Mesothelial cell of epicardium (in vitro differentiated cells): Measurements from ENCODE around the gene PARD3. TPM values are rescaled to one million over a fixed set of nuclear protein-coding genes. Genes with fewer than 3 reads are reported as not detected.

Source experiments
- DNase-seq, 2 experiments: peaks; one replicate each; pipeline ENCODE4 v3.0.0; 2021; ENCODE audit warnings: low spot score in 2 of 2; ENCODE audit not compliant: unreplicated experiment in 2 of 2
- H3K27ac Mint-ChIP-seq: 2 replicates; pipeline ENCODE4 v1.8.0; 2021; ENCODE audit warnings: mixed read lengths
- H3K27me3 Mint-ChIP-seq: 2 replicates; pipeline ENCODE4 v1.8.0; 2021; ENCODE audit warnings: low read depth, mixed read lengths
- H3K36me3 Mint-ChIP-seq: 2 replicates; pipeline ENCODE4 v1.8.0; 2021; ENCODE audit warnings: mixed read lengths
- H3K4me1 Mint-ChIP-seq: 2 replicates; pipeline ENCODE4 v1.8.0; 2021; ENCODE audit warnings: mixed read lengths
- H3K4me3 Mint-ChIP-seq: 2 replicates; pipeline ENCODE4 v1.8.0; 2021; ENCODE audit warnings: mild to moderate bottlenecking, moderate library complexity, mixed read lengths
- H3K9me3 Mint-ChIP-seq: 2 replicates; pipeline ENCODE4 v1.8.0; 2021; ENCODE audit warnings: mixed read lengths
- total RNA-seq: library from RNA; stranded (reverse); gene quantifications from 3 replicates; pipeline ENCODE4 v1.2.1, GENCODE V29; 2021
- TF ChIP-seq, protein P1 (sequence below): fragments of 200-600 bp; sonication (generic); IDR thresholded peaks from one replicate; pipeline ENCODE4 v1.5.0; 2021; ENCODE audit warnings: antibody characterized with exemption; ENCODE audit not compliant: unreplicated experiment

The PARD3 gene
- total RNA-seq, 1 donor from 2014 or later: 73.2 TPM

- no peak overlapping the region for H3K27ac Mint-ChIP-seq
- H3K27me3 Mint-ChIP-seq: no peaks in the 10 kb centered on the region
- H3K9me3 Mint-ChIP-seq: no peaks in the 10 kb centered on the region
- H3K4me1 Mint-ChIP-seq: peaks cover 37% of the 10 kb centered on the region
- DNase-seq: no peak
- peaks cover 1% of the 10 kb centered on the region for H3K36me3 Mint-ChIP-seq
- TF ChIP-seq, protein P1, sequence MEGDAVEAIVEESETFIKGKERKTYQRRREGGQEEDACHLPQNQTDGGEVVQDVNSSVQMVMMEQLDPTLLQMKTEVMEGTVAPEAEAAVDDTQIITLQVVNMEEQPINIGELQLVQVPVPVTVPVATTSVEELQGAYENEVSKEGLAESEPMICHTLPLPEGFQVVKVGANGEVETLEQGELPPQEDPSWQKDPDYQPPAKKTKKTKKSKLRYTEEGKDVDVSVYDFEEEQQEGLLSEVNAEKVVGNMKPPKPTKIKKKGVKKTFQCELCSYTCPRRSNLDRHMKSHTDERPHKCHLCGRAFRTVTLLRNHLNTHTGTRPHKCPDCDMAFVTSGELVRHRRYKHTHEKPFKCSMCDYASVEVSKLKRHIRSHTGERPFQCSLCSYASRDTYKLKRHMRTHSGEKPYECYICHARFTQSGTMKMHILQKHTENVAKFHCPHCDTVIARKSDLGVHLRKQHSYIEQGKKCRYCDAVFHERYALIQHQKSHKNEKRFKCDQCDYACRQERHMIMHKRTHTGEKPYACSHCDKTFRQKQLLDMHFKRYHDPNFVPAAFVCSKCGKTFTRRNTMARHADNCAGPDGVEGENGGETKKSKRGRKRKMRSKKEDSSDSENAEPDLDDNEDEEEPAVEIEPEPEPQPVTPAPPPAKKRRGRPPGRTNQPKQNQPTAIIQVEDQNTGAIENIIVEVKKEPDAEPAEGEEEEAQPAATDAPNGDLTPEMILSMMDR: no peak
- no peak overlapping the region for H3K4me3 Mint-ChIP-seq
Observed at GRCh38 chr10:34717429-34717828, 97.7 kb downstream of the PARD3 start.

DNA sequence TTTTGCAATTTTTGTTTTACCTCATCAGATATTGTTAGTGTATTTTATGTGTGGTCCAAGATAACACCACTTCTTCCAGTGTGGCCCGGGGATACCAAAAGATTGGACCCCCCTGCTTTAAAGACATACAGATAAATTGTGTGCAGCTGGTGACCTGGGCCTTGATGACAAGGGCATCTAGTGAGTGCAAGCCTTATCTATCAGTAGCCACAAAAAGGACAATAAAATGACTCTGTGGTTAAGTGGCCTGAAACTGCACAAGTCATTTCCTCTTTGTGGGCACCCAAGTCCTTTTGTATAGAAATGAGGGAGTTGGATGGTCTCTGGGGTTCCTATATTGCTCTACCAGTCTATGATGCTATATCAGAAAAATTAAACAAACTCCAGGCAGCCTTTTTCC is 98.1 kb downstream of the PARD3 start:
- TF ChIP-seq, protein P1: no peak
- Mint-ChIP-seq H3K27me3 (no peaks in the 10 kb centered on the region), H3K4me3 (no peak overlapping the region), H3K9me3 (no peaks in the 10 kb centered on the region), H3K27ac (no peak overlapping the region), H3K4me1 (peaks cover 33% of the 10 kb centered on the region), H3K36me3 (peaks cover 1% of the 10 kb centered on the region)
- DNase-seq: no peak

DNA sequence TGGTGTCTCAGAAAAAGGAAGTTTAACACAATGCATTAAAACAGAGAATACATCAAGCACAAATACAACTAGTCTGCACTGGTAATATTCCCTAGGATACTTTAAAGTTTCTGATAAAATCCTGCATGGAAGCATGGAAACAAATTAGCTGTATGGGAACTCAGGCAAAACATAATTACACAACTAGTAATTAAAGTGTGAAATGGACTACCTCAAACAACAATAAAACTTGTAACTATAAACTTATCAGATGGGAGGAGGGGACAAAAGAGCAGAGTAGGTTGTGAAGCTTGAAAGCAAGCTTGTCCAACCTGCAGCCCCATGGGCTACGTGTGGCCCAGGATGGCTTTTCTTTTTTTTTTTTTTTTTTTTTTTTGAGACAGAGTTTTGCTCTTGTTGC is 98.9 kb downstream of the PARD3 start:
- H3K36me3 Mint-ChIP-seq: peaks cover 1% of the 10 kb centered on the region
- no peaks in the 10 kb centered on the region for H3K9me3 Mint-ChIP-seq
- no peak for DNase-seq
- H3K4me3 Mint-ChIP-seq: no peak overlapping the region
- H3K4me1 Mint-ChIP-seq: peaks cover 33% of the 10 kb centered on the region
- TF ChIP-seq, protein P1: no peak
- H3K27me3 Mint-ChIP-seq: no peaks in the 10 kb centered on the region
- peak overlapping the region; percentile 72 for H3K27ac Mint-ChIP-seq

- Mint-ChIP-seq H3K27me3 (no peaks in the 10 kb centered on the region), H3K4me1 (peaks cover 27% of the 10 kb centered on the region), H3K9me3 (no peaks in the 10 kb centered on the region), H3K36me3 (peaks cover 1% of the 10 kb centered on the region), H3K4me3 (no peak overlapping the region), H3K27ac (peak overlapping the region; percentile 72)
- TF ChIP-seq, protein P1: no peak
- no peak for DNase-seq
Observed at GRCh38 chr10:34715511-34716187, 99.4 kb downstream of the PARD3 start.

DNA sequence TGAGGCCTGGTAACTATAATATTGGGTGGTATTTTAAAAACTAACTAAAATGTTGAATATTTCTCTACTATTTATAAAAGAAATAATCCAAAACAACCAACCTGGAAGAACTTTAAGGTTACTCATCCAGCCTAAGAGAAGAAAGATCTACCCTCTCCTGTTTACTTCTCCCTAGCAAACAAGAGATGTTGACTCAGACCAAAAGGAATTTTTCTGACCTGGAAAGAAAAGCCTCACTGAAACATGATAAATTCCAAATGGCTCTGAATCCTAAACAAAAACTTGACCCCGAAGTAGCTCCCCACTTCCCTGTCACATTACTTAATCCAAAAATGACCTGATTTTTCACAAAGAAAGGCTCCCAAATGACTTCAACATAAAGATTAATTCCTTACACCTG is 101.2 kb downstream of the PARD3 start:
- Mint-ChIP-seq H3K27ac (peak overlapping the region; percentile 70), H3K4me3 (no peak overlapping the region), H3K9me3 (no peaks in the 10 kb centered on the region), H3K36me3 (peaks cover 1% of the 10 kb centered on the region), H3K27me3 (no peaks in the 10 kb centered on the region), H3K4me1 (peaks cover 17% of the 10 kb centered on the region)
- DNase-seq: no peak
- TF ChIP-seq, protein P1: no peak

DNA sequence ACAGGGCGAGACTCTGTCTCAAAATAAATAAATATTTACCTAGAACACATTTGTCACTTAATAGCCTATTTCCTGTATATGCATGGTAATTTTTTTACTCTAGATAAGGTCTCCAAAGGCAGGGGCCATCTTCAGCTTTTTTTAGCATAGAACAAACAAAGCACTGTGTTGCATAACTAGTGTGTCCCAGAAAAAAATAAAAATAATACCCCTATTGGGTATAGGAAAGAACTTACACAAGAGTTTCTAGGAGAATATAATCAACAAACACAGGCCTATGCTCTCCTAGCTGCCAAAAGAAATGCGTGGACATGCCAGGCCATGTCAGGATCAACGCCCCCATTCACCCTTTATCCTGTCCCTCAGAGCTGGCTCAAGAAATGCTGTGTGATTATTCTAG is 103.6 kb downstream of the PARD3 start:
- Mint-ChIP-seq H3K27me3 (no peaks in the 10 kb centered on the region), H3K27ac (peak overlapping the region; percentile 32), H3K36me3 (no peaks in the 10 kb centered on the region), H3K4me3 (no peak overlapping the region), H3K4me1 (peaks cover 26% of the 10 kb centered on the region), H3K9me3 (no peaks in the 10 kb centered on the region)
- no peak for DNase-seq
- TF ChIP-seq, protein P1: no peak
